ENCODE measurements around the gene NRP2. TPM values are rescaled to one million over a fixed set of nuclear protein-coding genes. Genes with fewer than 3 reads are reported as not detected.

Gene NRP2
- total RNA-seq, 4 donors from 2014 or later, result 4.0 to 11.5 (median 5.9) TPM

- TF ChIP-seq CTCF (IDR thresholded peaks at IDR 0.05) (no peak), POLR2A (IDR thresholded peaks at IDR 0.05) (no peak)
- no peak for DNase-seq (ENCODE audit: low spot score in 2 of 2)
- 92 to 94% methylated on average over 5 of the region's 5 CpGs for WGBS, 2 donors
- H3K4me3 ChIP-seq (ENCODE audit: low read depth, poor library complexity, severe bottlenecking), result no peak overlapping the region
- intact Hi-C loops (cut with DNase I; ENCODE audit: low total_unique reads), result loop anchor here (10.0 kb wide), 1 partner anchor 117 kb away; no protein-coding TSS in a partner anchor
These were observed 85.3 kb downstream of the NRP2 start for GRCh38 chr2:205767617-205768016.

- WGBS, 2 donors, result 94% methylated on average over 7 of the region's 7 CpGs
- intact Hi-C loops (cut with DNase I; ENCODE audit: low total_unique reads), result loop anchor here (10.0 kb wide), 1 partner anchor 116 kb away; no protein-coding TSS in a partner anchor
These were observed 86.0 kb downstream of the NRP2 start for GRCh38 chr2:205768341-205768740.

GRCh38 chr2:205768815-205769494 is 86.7 kb downstream of the NRP2 start:
- no peak for DNase-seq (ENCODE audit: low spot score in 2 of 2)
- 68 to 86% methylated on average over 4 of the region's 4 CpGs for WGBS, 2 donors
- TF ChIP-seq CTCF (IDR thresholded peaks at IDR 0.05) (no peak), POLR2A (IDR thresholded peaks at IDR 0.05) (no peak)
- H3K4me3 ChIP-seq (ENCODE audit: low read depth, poor library complexity, severe bottlenecking), result no peak overlapping the region
- intact Hi-C loops (cut with DNase I; ENCODE audit: low total_unique reads), result loop anchor here (10.0 kb wide), 1 partner anchor 116 kb away; no protein-coding TSS in a partner anchor

More at GRCh38 chr2:205768341-205768740, 86.0 kb downstream of the NRP2 start:
- no peak for DNase-seq (ENCODE audit: low spot score in 2 of 2)
- H3K4me3 ChIP-seq (ENCODE audit: low read depth, poor library complexity, severe bottlenecking), result no peak overlapping the region
- TF ChIP-seq POLR2A (IDR thresholded peaks at IDR 0.05), result no peak

- DNase-seq (ENCODE audit: low spot score in 2 of 2), result no peak
- intact Hi-C loops (cut with DNase I; ENCODE audit: low total_unique reads), result loop anchor here (10.0 kb wide), 1 partner anchor 115 kb away; no protein-coding TSS in a partner anchor
- no peak for TF ChIP-seq POLR2A (IDR thresholded peaks at IDR 0.05)
- TF ChIP-seq CTCF (IDR thresholded peaks at IDR 0.05), result no peak
These were observed 87.2 kb downstream of the NRP2 start for GRCh38 chr2:205769495-205769850.

GRCh38 chr2:205769879-205770278 is 87.6 kb downstream of the NRP2 start:
- no peak for TF ChIP-seq CTCF (IDR thresholded peaks at IDR 0.05)
- no peak for TF ChIP-seq POLR2A (IDR thresholded peaks at IDR 0.05)
- no peak for DNase-seq (ENCODE audit: low spot score in 2 of 2)
- no peak overlapping the region for H3K4me3 ChIP-seq (ENCODE audit: low read depth, poor library complexity, severe bottlenecking)
- intact Hi-C loops (cut with DNase I; ENCODE audit: low total_unique reads), result loop anchor here (10.0 kb wide), 1 partner anchor 115 kb away; no protein-coding TSS in a partner anchor
- 84% methylated on average over 7 of the region's 7 CpGs for WGBS, 2 donors

More at GRCh38 chr2:205769495-205769850, 87.2 kb downstream of the NRP2 start:
- 76 to 83% methylated on average over 3 of the region's 3 CpGs for WGBS, 2 donors
- no peak overlapping the region for H3K4me3 ChIP-seq (ENCODE audit: low read depth, poor library complexity, severe bottlenecking)

GRCh38 chr2:205770577-205770976 is 88.3 kb downstream of the NRP2 start:
- intact Hi-C loops (cut with DNase I; ENCODE audit: low total_unique reads), result no loop called here
- DNase-seq (ENCODE audit: low spot score in 2 of 2), result no peak
- TF ChIP-seq CTCF (IDR thresholded peaks at IDR 0.05), result no peak
- TF ChIP-seq POLR2A (IDR thresholded peaks at IDR 0.05), result no peak

More at GRCh38 chr2:205770577-205770976, 88.3 kb downstream of the NRP2 start:
- H3K4me3 ChIP-seq (ENCODE audit: low read depth, poor library complexity, severe bottlenecking), result no peak overlapping the region
- 87 to 90% methylated on average over 7 of the region's 7 CpGs for whole genome bisulfite sequencing, 2 donors
